ENCODE measurements around the gene GJD2.

Gene GJD2

GRCh38 chr15:34739346-34739745, 15.5 kb downstream of the GJD2 start:
- no peaks in the 10 kb centered on the region for H3K4me1 ChIP-seq (ENCODE audit: control insufficient read depth in 1 of 2, insufficient read depth in 2 of 2, low read length in 2 of 2)
- no peak overlapping the region for H3K4me3 ChIP-seq (ENCODE audit: low read depth in 1 of 2, low read length in 2 of 2)
- H3K36me3 ChIP-seq (ENCODE audit: control insufficient read depth in 1 of 2, insufficient read depth in 2 of 2, low read length in 2 of 2): no peaks in the 10 kb centered on the region
- no peaks in the 10 kb centered on the region for H3K9me3 ChIP-seq (ENCODE audit: control insufficient read depth in 1 of 2, low read length in 2 of 2)
- no peaks in the 10 kb centered on the region for H3K27me3 ChIP-seq (ENCODE audit: low read depth, low read length)
- no peak overlapping the region for H3K27ac ChIP-seq (ENCODE audit: low read length)

- H3K27me3 ChIP-seq (ENCODE audit: low read depth, low read length): no peaks in the 10 kb centered on the region
Observed at GRCh38 chr15:34738002-34738401, 16.8 kb downstream of the GJD2 start.

GRCh38 chr15:34737477-34737876, 17.3 kb downstream of the GJD2 start:
- no peaks in the 10 kb centered on the region for H3K4me1 ChIP-seq (ENCODE audit: control insufficient read depth in 1 of 2, insufficient read depth in 2 of 2, low read length in 2 of 2)
- no peak overlapping the region for H3K27ac ChIP-seq (ENCODE audit: low read length)
- no peak overlapping the region for H3K4me3 ChIP-seq (ENCODE audit: low read depth in 1 of 2, low read length in 2 of 2)
- no peaks in the 10 kb centered on the region for H3K36me3 ChIP-seq (ENCODE audit: control insufficient read depth in 1 of 2, insufficient read depth in 2 of 2, low read length in 2 of 2)
- H3K9me3 ChIP-seq (ENCODE audit: control insufficient read depth in 1 of 2, low read length in 2 of 2): no peaks in the 10 kb centered on the region
- H3K27me3 ChIP-seq (ENCODE audit: low read depth, low read length): no peaks in the 10 kb centered on the region

More at GRCh38 chr15:34738002-34738401, 16.8 kb downstream of the GJD2 start:
- H3K9me3 ChIP-seq (ENCODE audit: control insufficient read depth in 1 of 2, low read length in 2 of 2): no peaks in the 10 kb centered on the region
- H3K27ac ChIP-seq (ENCODE audit: low read length): no peak overlapping the region
- no peaks in the 10 kb centered on the region for H3K4me1 ChIP-seq (ENCODE audit: control insufficient read depth in 1 of 2, insufficient read depth in 2 of 2, low read length in 2 of 2)
- no peaks in the 10 kb centered on the region for H3K36me3 ChIP-seq (ENCODE audit: control insufficient read depth in 1 of 2, insufficient read depth in 2 of 2, low read length in 2 of 2)
- no peak overlapping the region for H3K4me3 ChIP-seq (ENCODE audit: low read depth in 1 of 2, low read length in 2 of 2)

- Histone ChIP-seq H3K9me3 (ENCODE audit: control insufficient read depth in 1 of 2, low read length in 2 of 2) (no peaks in the 10 kb centered on the region), H3K4me1 (ENCODE audit: control insufficient read depth in 1 of 2, insufficient read depth in 2 of 2, low read length in 2 of 2) (no peaks in the 10 kb centered on the region), H3K27me3 (ENCODE audit: low read depth, low read length) (no peaks in the 10 kb centered on the region), H3K36me3 (ENCODE audit: control insufficient read depth in 1 of 2, insufficient read depth in 2 of 2, low read length in 2 of 2) (no peaks in the 10 kb centered on the region), H3K27ac (ENCODE audit: low read length) (no peak overlapping the region), H3K4me3 (ENCODE audit: low read depth in 1 of 2, low read length in 2 of 2) (no peak overlapping the region)
Observed at GRCh38 chr15:34734303-34734702, 20.5 kb downstream of the GJD2 start.

GRCh38 chr15:34733621-34734020, 21.2 kb downstream of the GJD2 start:
- Histone ChIP-seq H3K4me1 (ENCODE audit: control insufficient read depth in 1 of 2, insufficient read depth in 2 of 2, low read length in 2 of 2) (no peaks in the 10 kb centered on the region), H3K27ac (ENCODE audit: low read length) (no peak overlapping the region), H3K27me3 (ENCODE audit: low read depth, low read length) (no peaks in the 10 kb centered on the region), H3K36me3 (ENCODE audit: control insufficient read depth in 1 of 2, insufficient read depth in 2 of 2, low read length in 2 of 2) (no peaks in the 10 kb centered on the region), H3K9me3 (ENCODE audit: control insufficient read depth in 1 of 2, low read length in 2 of 2) (no peaks in the 10 kb centered on the region), H3K4me3 (ENCODE audit: low read depth in 1 of 2, low read length in 2 of 2) (no peak overlapping the region)

GRCh38 chr15:34732430-34732829, 22.4 kb downstream of the GJD2 start:
- Histone ChIP-seq H3K9me3 (ENCODE audit: control insufficient read depth in 1 of 2, low read length in 2 of 2) (no peaks in the 10 kb centered on the region), H3K27ac (ENCODE audit: low read length) (no peak overlapping the region), H3K36me3 (ENCODE audit: control insufficient read depth in 1 of 2, insufficient read depth in 2 of 2, low read length in 2 of 2) (no peaks in the 10 kb centered on the region), H3K4me3 (ENCODE audit: low read depth in 1 of 2, low read length in 2 of 2) (no peak overlapping the region), H3K27me3 (ENCODE audit: low read depth, low read length) (no peaks in the 10 kb centered on the region), H3K4me1 (ENCODE audit: control insufficient read depth in 1 of 2, insufficient read depth in 2 of 2, low read length in 2 of 2) (no peaks in the 10 kb centered on the region)

GRCh38 chr15:34730701-34731100, 24.1 kb downstream of the GJD2 start:
- no peaks in the 10 kb centered on the region for H3K36me3 ChIP-seq (ENCODE audit: control insufficient read depth in 1 of 2, insufficient read depth in 2 of 2, low read length in 2 of 2)
- no peak overlapping the region for H3K4me3 ChIP-seq (ENCODE audit: low read depth in 1 of 2, low read length in 2 of 2)
- H3K27ac ChIP-seq (ENCODE audit: low read length): no peak overlapping the region
- no peaks in the 10 kb centered on the region for H3K4me1 ChIP-seq (ENCODE audit: control insufficient read depth in 1 of 2, insufficient read depth in 2 of 2, low read length in 2 of 2)
- H3K9me3 ChIP-seq (ENCODE audit: control insufficient read depth in 1 of 2, low read length in 2 of 2): no peaks in the 10 kb centered on the region
- H3K27me3 ChIP-seq (ENCODE audit: low read depth, low read length): no peaks in the 10 kb centered on the region

- Histone ChIP-seq H3K4me3 (ENCODE audit: low read depth in 1 of 2, low read length in 2 of 2) (no peak overlapping the region), H3K27me3 (ENCODE audit: low read depth, low read length) (no peaks in the 10 kb centered on the region), H3K9me3 (ENCODE audit: control insufficient read depth in 1 of 2, low read length in 2 of 2) (no peaks in the 10 kb centered on the region), H3K4me1 (ENCODE audit: control insufficient read depth in 1 of 2, insufficient read depth in 2 of 2, low read length in 2 of 2) (no peaks in the 10 kb centered on the region), H3K36me3 (ENCODE audit: control insufficient read depth in 1 of 2, insufficient read depth in 2 of 2, low read length in 2 of 2) (no peaks in the 10 kb centered on the region), H3K27ac (ENCODE audit: low read length) (no peak overlapping the region)
Observed at GRCh38 chr15:34729886-34730285, 24.9 kb downstream of the GJD2 start.

- H3K4me3 ChIP-seq (ENCODE audit: low read depth in 1 of 2, low read length in 2 of 2): no peak overlapping the region
- no peaks in the 10 kb centered on the region for H3K36me3 ChIP-seq (ENCODE audit: control insufficient read depth in 1 of 2, insufficient read depth in 2 of 2, low read length in 2 of 2)
- H3K9me3 ChIP-seq (ENCODE audit: control insufficient read depth in 1 of 2, low read length in 2 of 2): no peaks in the 10 kb centered on the region
- no peaks in the 10 kb centered on the region for H3K27me3 ChIP-seq (ENCODE audit: low read depth, low read length)
- H3K27ac ChIP-seq (ENCODE audit: low read length): no peak overlapping the region
- no peaks in the 10 kb centered on the region for H3K4me1 ChIP-seq (ENCODE audit: control insufficient read depth in 1 of 2, insufficient read depth in 2 of 2, low read length in 2 of 2)
Observed at GRCh38 chr15:34729056-34729455, 25.7 kb downstream of the GJD2 start.

GRCh38 chr15:34726406-34727100, 28.2 kb downstream of the GJD2 start:
- H3K9me3 ChIP-seq (ENCODE audit: control insufficient read depth in 1 of 2, low read length in 2 of 2): no peaks in the 10 kb centered on the region
- no peak overlapping the region for H3K4me3 ChIP-seq (ENCODE audit: low read depth in 1 of 2, low read length in 2 of 2)
- peaks cover 4 to 6% of the 10 kb centered on the region in 2 donors for H3K4me1 ChIP-seq (ENCODE audit: control insufficient read depth in 1 of 2, insufficient read depth in 2 of 2, low read length in 2 of 2)
- H3K27ac ChIP-seq (ENCODE audit: low read length): no peak overlapping the region
- H3K36me3 ChIP-seq (ENCODE audit: control insufficient read depth in 1 of 2, insufficient read depth in 2 of 2, low read length in 2 of 2): no peaks in the 10 kb centered on the region
- no peaks in the 10 kb centered on the region for H3K27me3 ChIP-seq (ENCODE audit: low read depth, low read length)

GRCh38 chr15:34725556-34725955, 29.2 kb downstream of the GJD2 start:
- no peak overlapping the region for H3K27ac ChIP-seq (ENCODE audit: low read length)
- H3K4me3 ChIP-seq (ENCODE audit: low read depth in 1 of 2, low read length in 2 of 2): no peak overlapping the region
- H3K27me3 ChIP-seq (ENCODE audit: low read depth, low read length): no peaks in the 10 kb centered on the region
- H3K4me1 ChIP-seq (ENCODE audit: control insufficient read depth in 1 of 2, insufficient read depth in 2 of 2, low read length in 2 of 2): peaks cover 4 to 6% of the 10 kb centered on the region in 2 donors
- no peaks in the 10 kb centered on the region for H3K9me3 ChIP-seq (ENCODE audit: control insufficient read depth in 1 of 2, low read length in 2 of 2)
- H3K36me3 ChIP-seq (ENCODE audit: control insufficient read depth in 1 of 2, insufficient read depth in 2 of 2, low read length in 2 of 2): no peaks in the 10 kb centered on the region

GRCh38 chr15:34724481-34724880, 30.3 kb downstream of the GJD2 start:
- no peak overlapping the region for H3K27ac ChIP-seq (ENCODE audit: low read length)
- no peaks in the 10 kb centered on the region for H3K9me3 ChIP-seq (ENCODE audit: control insufficient read depth in 1 of 2, low read length in 2 of 2)
- H3K4me3 ChIP-seq (ENCODE audit: low read depth in 1 of 2, low read length in 2 of 2): no peak overlapping the region
- H3K36me3 ChIP-seq (ENCODE audit: control insufficient read depth in 1 of 2, insufficient read depth in 2 of 2, low read length in 2 of 2): no peaks in the 10 kb centered on the region
- H3K27me3 ChIP-seq (ENCODE audit: low read depth, low read length): no peaks in the 10 kb centered on the region
- peaks cover 4 to 6% of the 10 kb centered on the region in 2 donors for H3K4me1 ChIP-seq (ENCODE audit: control insufficient read depth in 1 of 2, insufficient read depth in 2 of 2, low read length in 2 of 2)

All from muscle layer of duodenum (tissue), 2 donors.